GM12878 (cell line): ENCODE measurements around the gene DCBLD1.

Experiments
- BACH1 ChIP-seq: fragments of 450-650 bp; IDR thresholded peaks from 2 replicates; pipeline ENCODE4 v1.6.1; 2017; ENCODE audit warnings: mild to moderate bottlenecking, borderline replicate concordance
- CREB1 ChIP-seq: IDR thresholded peaks from 2 replicates; pipeline ENCODE4 v1.6.1; 2012; ENCODE audit warnings: low read depth, mild to moderate bottlenecking, inconsistent platforms
- CTCF ChIP-seq, 3 experiments: IDR thresholded peaks in 2 of 3; conservative IDR thresholded peaks in 1 of 3; 2 replicates each; pipeline ENCODE4 v1.5.1; 2011; ENCODE audit warnings: low read depth in 3 of 3, low read length in 3 of 3, mild to moderate bottlenecking in 3 of 3, control low read depth in 2 of 3, moderate library complexity in 2 of 3, inconsistent platforms in 1 of 3, mixed read lengths in 1 of 3; ENCODE audit not compliant: control insufficient read depth in 2 of 3, insufficient read depth in 1 of 3; ENCODE audit errors: extremely low read depth in 1 of 3
- ETV6 ChIP-seq, 2 experiments: fragments of 450-650 bp in 1 of 2; IDR thresholded peaks in 1 of 2; conservative IDR thresholded peaks in 1 of 2; 2 replicates each; pipeline ENCODE4 v1.6.1; 2014; ENCODE audit warnings: antibody characterized with exemption in 1 of 2, borderline replicate concordance in 1 of 2, low read depth in 1 of 2, mild to moderate bottlenecking in 1 of 2, moderate library complexity in 1 of 2
- IRF3 ChIP-seq: fragments of 450-650 bp; IDR thresholded peaks from 2 replicates; pipeline ENCODE4 v1.6.1; 2014; ENCODE audit warnings: mild to moderate bottlenecking
- MYC ChIP-seq: IDR thresholded peaks from 2 replicates; pipeline ENCODE4 v1.6.1; 2011; ENCODE audit warnings: mild to moderate bottlenecking, low read length, moderate library complexity, inconsistent platforms; ENCODE audit not compliant: insufficient read depth, insufficient replicate concordance, insufficient read length, severe bottlenecking
- POLR2A ChIP-seq: IDR thresholded peaks from 2 replicates; pipeline ENCODE4 v1.6.1; 2011; ENCODE audit warnings: low read depth, mild to moderate bottlenecking, low read length
- POLR2AphosphoS5 ChIP-seq: IDR thresholded peaks from 2 replicates; pipeline ENCODE4 v1.6.1; 2011; ENCODE audit warnings: mild to moderate bottlenecking, low read length, inconsistent platforms
- SP1 ChIP-seq: IDR thresholded peaks from one replicate; pipeline ENCODE4 v1.6.1; 2011; ENCODE audit warnings: low read depth, low read length
- STAT3 ChIP-seq: IDR thresholded peaks from 2 replicates; pipeline ENCODE4 v1.6.1; 2011; ENCODE audit warnings: low read depth, low read length, improper control_type of control experiment
- TBL1XR1 ChIP-seq: IDR thresholded peaks from 2 replicates; pipeline ENCODE4 v1.6.1; 2012; ENCODE audit warnings: low read depth, low read length, improper control_type of control experiment
- ZBTB33 ChIP-seq: fragments of 450-650 bp; IDR thresholded peaks from 2 replicates; pipeline ENCODE4 v1.6.1; 2017; ENCODE audit warnings: mild to moderate bottlenecking

- TF ChIP-seq TBL1XR1 (no peak), BACH1 (no peak), ETV6 (conservative IDR thresholded peaks at IDR 0.05 in 1 of 2, IDR thresholded peaks at IDR 0.05 in 1 of 2; ENCODE audit: borderline replicate concordance in 1 of 2, low read depth in 1 of 2) (no peak), STAT3 (no peak), SP1 (no peak), ZBTB33 (no peak), POLR2AphosphoS5 (no peak), CREB1 (no peak), MYC (no peak), IRF3 (no peak), CTCF (IDR thresholded peaks at IDR 0.05 in 2 of 3, conservative IDR thresholded peaks at IDR 0.05 in 1 of 3; ENCODE audit: control insufficient read depth in 2 of 3, extremely low read depth in 1 of 3, insufficient read depth in 1 of 3, low read depth in 3 of 3, low read length in 3 of 3) (no peak), POLR2A (no peak)
Observed at GRCh38 chr6:117521791-117522502, 39.5 kb downstream of the DCBLD1 start.
